HG03469 (cell line): ENCODE results near the gene CCDC69.
"Not testable (repeated sequence)": the region's sequence is repeated elsewhere in the genome, so short reads cannot be mapped to it uniquely, and the experiment has no call there.

ENCODE experiments used
- ATAC-seq: cut with Tn5 transposase; IDR thresholded peaks from one replicate; pipeline ENCODE4 v1.9.1; 2021; ENCODE audit warnings: mild to moderate bottlenecking, moderate library complexity, moderate number of reproducible peaks; ENCODE audit not compliant: unreplicated experiment

The CCDC69 gene

GRCh38 chr5:151248651-151249050 lies 24.8 kb upstream of the CCDC69 start:
- no peak for ATAC-seq

GRCh38 chr5:151245680-151246219 lies 21.9 kb upstream of the CCDC69 start:
- ATAC-seq, result no peak

GRCh38 chr5:151244206-151244605 lies 20.3 kb upstream of the CCDC69 start:
- no peak for ATAC-seq

DNA sequence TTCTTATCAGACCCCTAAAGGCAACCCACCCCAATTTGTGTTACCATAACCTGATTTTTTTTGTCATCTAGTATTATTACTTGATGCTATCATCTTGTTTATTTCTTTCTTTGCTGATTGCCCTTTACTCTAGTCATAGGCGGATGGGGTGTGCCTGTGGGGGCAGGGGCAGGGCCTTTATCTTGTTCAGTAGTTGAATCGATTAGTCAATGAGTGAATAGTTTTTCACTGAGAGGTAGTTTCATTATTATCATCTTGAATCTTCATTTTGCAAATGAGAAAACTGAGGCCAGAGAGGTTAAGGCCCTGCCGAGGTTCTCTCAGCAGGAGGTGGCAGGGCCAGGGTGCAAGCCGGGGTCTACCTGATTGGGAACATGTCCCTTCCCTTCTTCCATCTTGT lies 19.7 kb upstream of the CCDC69 start:
- no peak for ATAC-seq

- ATAC-seq, result no peak
Measured at GRCh38 chr5:151243127-151243526, 19.2 kb upstream of the CCDC69 start.

DNA sequence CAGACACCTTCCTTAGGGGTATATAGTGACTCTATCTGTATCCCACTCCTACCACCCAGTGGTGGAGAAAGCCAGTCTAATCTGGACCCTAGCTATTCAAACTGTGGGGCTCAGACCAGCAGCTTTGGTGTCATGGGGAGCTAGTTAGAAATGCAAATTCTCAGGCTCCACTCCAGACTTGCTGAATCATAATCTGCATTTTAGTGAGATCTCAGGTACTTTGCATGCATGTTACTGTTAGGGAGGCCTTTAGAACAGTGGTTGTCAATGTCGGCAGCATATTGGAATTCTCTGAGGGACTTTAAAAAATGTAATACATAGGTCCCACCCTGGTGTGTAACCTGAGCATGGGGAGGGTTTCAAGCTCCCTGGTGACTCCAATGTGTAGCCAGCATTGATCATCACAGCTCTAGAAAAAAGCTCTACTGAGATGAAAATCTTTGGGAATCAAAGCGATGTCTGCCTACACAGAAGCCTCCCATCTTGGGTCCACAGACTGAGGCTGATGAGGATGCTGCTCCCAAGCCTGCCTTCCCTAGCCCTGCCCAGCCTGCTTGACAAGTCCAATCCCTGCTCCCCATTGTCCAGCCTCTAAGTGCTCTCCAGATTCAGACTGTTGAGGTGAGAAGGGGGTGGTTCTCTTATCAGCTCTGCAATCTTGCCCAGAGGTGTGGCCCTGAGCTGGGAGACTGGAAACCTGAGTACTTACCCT lies 17.2 kb upstream of the CCDC69 start:
- no peak for ATAC-seq

GRCh38 chr5:151240268-151240835 lies 16.5 kb upstream of the CCDC69 start:
- not testable (repeated sequence) for ATAC-seq

GRCh38 chr5:151239237-151239861 lies 15.5 kb upstream of the CCDC69 start:
- no peak for ATAC-seq

DNA sequence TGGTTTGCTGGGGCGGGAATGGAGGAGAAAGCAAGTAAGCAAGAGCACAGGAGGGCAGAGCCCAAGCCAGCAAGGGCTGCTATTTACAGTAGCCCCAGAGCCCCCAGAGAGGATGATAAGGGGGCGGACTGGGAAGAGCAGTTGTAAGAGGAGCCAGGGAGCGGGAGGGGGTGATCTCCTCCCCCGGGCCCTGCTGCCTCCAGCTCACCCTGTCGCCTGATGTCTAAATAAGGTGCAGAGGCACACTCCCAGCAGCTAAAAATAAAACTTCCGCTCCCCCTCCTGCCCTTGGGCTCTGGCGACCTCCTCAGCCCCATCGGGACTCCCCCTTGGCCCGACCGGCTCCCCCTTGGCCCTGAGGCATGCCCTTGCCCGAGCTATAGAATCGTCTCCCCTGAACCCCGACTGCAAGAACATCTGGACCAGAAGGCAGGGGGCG lies 14.4 kb upstream of the CCDC69 start:
- ATAC-seq, result no peak

- no peak for ATAC-seq
Measured at GRCh38 chr5:151237685-151238084, 13.8 kb upstream of the CCDC69 start.

DNA sequence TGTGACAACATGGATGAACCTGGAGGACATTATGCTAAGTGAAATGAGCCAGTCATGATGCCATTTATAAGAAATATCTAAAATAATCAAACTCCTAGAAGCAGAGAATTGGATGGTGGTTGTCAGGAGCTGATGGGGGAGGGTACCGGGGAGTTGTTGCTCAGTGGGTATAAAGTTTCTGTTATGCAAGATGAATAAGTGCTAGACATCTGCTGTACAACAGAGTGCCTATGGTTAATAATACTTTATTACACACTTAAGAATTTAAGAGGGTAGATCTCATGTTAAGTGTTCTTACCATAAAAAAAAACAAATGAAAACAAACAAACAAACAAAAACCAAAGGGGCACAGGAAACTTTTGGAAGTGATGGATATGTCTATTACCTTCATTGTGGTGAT lies 13.0 kb upstream of the CCDC69 start:
- no peak for ATAC-seq

GRCh38 chr5:151235239-151235571 lies 11.3 kb upstream of the CCDC69 start:
- ATAC-seq, result not testable (repeated sequence)

DNA sequence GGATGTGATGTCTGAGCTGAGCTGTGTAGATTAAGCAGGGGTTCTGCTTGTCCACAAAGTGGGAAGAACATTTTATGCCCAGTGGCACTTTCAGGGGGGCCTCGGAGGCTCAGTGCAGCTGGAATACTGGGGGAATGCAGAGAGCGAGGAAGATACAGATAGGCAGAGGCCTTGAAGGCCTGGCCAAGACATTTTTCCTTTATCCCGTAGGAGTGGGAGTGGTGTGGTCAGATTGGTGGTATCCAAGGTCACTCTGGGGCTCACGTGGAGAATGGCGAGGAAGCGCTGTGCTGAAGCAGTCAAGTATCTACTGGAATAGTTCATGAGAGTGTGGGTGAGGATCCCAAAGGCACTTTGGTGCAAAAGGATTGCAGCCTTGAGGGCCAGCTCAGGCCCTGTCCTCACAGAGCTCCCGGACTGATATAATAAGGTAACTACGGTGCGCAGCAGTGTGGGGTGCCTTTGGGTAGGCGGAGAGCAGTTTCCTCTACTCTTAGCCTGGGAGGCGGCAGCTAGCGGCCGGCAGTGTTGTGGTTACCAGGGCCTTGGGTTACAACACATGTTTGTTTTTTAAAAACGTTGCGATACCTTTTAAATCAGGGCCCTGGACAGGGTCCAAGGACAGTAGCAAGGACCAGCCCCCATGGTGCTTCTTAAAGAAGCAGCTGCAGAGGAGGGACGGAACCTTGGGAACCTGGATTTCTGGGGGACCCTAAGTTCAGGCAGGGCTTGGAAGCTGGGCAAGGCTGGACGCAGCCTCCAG lies 10.8 kb upstream of the CCDC69 start:
- ATAC-seq, result peak; percentile 57

GRCh38 chr5:151233616-151234085 lies 9.8 kb upstream of the CCDC69 start:
- ATAC-seq, result peak; percentile 46

DNA sequence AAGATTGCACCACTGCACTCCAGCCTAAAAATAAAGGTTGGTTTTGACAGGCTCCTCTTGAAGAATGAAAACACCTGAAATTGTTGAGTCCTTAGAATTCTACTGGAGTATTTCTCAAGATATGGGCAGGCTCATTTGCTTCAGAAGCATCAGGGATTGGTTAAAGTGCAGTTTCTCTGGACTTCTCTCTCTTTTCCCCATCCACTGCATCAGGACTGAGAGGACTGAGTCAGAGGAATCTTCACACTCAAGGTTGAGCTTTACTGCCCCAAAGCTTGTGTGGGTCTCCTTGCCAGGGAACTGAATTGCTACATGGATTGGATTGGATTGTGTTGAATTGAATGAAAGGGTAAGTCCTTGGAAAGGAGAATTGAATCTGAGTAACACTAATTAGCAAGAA lies 7.5 kb upstream of the CCDC69 start:
- ATAC-seq, result no peak

DNA sequence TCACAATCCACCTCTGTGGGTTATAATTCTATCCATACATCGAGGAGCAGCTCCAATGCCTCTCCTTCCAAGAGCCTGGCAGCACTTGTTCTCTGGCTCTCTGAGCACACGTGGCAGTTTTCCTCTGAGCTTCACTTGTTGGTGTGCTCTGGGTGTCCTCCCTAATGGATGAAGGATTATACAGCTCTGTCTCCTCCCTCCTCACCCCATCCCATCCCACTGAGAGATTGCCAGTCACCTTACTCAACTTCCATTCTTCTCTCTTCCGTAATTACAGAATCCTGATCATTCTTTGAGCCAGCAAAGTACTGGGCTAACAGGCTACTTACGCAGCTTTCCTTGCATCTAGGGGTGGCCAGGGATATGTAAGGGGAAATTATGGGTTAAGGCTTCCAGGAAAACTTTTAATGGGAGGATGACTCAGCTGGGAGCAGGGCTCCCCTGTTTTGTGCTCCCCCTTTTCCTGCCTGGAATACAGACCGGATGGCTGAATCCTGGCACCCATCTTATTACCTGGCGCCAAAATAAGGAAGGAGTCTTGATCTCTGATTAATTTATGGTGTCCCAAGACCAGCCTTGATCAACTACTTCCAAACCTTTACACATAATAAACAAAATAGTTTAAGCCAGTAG lies 6.3 kb upstream of the CCDC69 start:
- no peak for ATAC-seq

DNA sequence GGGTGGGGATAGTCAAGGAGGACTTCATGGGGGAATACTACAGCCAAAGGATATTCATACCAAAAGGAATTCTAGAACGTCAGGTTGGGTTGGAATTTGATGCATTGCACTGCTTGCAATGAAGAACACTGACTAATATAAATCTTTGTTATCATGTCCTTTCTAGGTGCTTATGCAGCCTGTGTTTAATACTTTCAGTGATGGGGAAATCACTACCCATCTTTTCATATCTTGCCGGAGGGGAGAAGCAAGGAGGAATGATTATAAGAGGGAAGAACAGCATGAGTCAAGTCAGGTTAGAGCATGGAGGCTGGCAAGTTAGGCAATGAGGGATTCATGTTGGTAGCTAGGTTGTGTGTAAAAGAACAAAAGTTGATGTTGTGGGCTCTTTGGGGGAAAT lies 5.1 kb upstream of the CCDC69 start:
- ATAC-seq, result no peak

DNA sequence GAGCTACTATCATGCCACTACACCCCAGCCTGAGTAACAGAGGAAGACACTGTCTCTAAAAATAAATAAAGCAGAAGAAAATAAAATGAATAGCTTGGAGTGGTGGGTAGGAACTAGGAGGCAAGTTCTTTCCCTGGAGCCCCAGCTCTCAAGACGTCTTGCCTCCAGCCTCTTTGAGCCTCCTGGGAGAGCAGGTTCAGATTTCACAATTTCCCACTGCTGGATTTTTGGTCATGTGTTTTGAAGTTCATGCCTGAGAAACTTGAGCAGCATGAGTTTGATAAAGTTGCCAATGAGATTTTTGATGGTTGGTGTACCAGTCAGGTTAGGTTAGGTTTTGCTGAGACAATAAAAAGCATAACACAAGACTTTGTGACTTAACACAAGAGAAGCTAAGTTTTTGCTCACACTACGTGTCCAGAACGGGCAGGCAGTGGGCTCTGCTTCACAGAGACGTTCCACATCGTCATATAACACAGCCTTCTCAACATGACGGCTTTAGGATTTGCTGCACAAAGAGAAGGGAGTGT lies 4.1 kb upstream of the CCDC69 start:
- ATAC-seq, result no peak

- ATAC-seq, result no peak
Measured at GRCh38 chr5:151225475-151225874, 1.6 kb upstream of the CCDC69 start.

- ATAC-seq, result no peak
Measured at GRCh38 chr5:151225071-151225470, 1.2 kb upstream of the CCDC69 start.

DNA sequence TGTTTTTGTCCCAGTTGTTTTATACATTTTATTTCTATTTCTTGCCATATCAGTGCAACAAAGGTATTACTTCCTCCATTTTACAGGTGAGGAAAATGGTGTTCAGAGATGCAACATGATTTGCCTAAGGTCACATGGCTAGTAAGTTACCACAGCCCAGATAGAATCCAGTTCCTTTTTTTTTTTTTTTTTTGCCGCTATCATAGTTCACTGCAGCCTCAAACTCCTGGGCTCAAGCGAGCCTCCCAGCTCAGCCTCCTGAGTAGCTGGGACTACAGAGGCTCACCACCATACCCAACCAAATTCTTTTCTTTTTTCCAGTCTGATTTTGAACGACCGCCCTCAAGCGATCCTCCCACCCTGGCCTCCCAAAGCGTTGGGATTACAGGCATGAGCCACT lies 480 bp upstream of the CCDC69 start:
- ATAC-seq, result no peak
